HG03064 (cell line): ENCODE measurements around the gene COPS9.

Experiments
- ATAC-seq: cut with Tn5 transposase; IDR thresholded peaks from one replicate; pipeline ENCODE4 v1.9.1; 2021; ENCODE audit warnings: low read depth; ENCODE audit not compliant: unreplicated experiment

Gene COPS9

GRCh38 chr2:240123821-240124650 is 12.1 kb downstream of the COPS9 start:
- no peak for ATAC-seq

- no peak for ATAC-seq
These were observed 14.4 kb downstream of the COPS9 start for GRCh38 chr2:240121675-240122074.

DNA sequence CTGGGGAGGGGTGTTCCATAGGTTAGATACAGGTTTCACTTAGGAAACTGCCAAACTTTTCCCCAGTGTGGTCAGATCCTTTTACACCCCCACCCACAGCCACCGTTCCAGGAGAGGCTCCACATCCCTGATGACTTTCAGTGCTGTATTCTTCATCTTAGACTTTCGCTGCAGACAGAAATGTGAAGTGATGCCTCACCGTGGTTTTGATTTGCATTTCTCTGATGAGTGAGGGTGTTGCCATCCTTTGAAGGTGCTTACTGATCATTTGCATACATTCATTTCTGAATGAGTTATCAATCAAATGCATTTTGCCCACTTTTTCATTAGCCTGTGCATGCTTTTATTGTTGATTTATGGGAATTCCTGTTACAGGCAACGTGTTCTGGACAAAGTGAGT is 14.9 kb downstream of the COPS9 start:
- no peak for ATAC-seq

GRCh38 chr2:240114233-240114632 is 21.9 kb downstream of the COPS9 start:
- ATAC-seq: no peak

- no peak for ATAC-seq
These were observed 23.0 kb downstream of the COPS9 start for GRCh38 chr2:240112914-240113690.

DNA sequence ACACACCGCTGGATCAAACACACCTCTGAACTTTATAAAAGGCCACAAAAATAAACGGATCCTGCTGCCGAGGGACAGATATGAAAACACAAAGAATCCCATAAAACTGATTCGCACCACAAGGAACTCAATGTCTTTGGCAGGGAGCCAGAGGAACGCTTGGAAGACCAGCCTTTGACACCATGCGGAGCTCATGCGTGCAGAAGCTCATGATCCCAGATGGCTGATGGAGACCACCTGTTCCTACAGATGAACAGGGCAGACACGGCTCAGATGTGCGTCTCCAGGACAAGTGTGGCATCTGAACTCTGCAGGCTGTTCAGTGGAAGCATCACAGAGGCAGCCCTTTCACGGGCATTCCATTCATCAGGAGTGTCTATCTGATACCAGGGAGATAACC is 24.9 kb downstream of the COPS9 start:
- ATAC-seq: no peak

- ATAC-seq: no peak
These were observed 26.7 kb downstream of the COPS9 start for GRCh38 chr2:240109386-240109785.

GRCh38 chr2:240107477-240107796 is 28.7 kb downstream of the COPS9 start:
- ATAC-seq: no peak

- no peak for ATAC-seq
These were observed 29.2 kb downstream of the COPS9 start for GRCh38 chr2:240106765-240107476.

- no peak for ATAC-seq
These were observed 30.1 kb downstream of the COPS9 start for GRCh38 chr2:240105982-240106381.

GRCh38 chr2:240103136-240103535 is 33.0 kb downstream of the COPS9 start:
- ATAC-seq: no peak

- ATAC-seq: no peak
These were observed 37.8 kb downstream of the COPS9 start for GRCh38 chr2:240098349-240098748.

GRCh38 chr2:240095556-240096523 is 40.3 kb downstream of the COPS9 start:
- ATAC-seq: no peak

DNA sequence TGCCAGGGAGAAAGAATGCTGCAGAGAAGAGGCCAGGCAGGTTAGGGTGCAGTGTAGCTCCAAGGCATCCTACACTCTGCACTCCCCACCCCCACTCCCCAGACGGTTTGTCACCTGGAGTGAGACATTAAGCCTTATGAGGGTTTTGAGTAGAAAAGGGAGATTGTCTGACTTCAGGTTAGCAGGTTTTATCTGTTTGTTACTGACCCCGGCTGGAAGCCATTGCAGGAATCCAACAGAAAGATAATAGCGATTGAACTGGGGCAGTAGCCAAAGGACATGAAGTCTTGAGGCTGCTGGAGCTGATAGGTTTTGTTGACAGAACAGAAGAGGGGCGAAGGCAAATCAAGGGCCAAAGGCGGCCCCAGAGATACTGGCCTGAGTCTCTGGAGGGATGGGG is 46.8 kb downstream of the COPS9 start:
- ATAC-seq: no peak

GRCh38 chr2:240086563-240086962 is 49.5 kb downstream of the COPS9 start:
- ATAC-seq: no peak
